ENCODE measurements around the gene SERGEF. TPM values are rescaled to one million over a fixed set of nuclear protein-coding genes. Genes with fewer than 3 reads are reported as not detected.

SERGEF gene
- total RNA-seq, 4 donors from 2014 or later = 11.8 to 34.7 (median 24.5) TPM

DNA sequence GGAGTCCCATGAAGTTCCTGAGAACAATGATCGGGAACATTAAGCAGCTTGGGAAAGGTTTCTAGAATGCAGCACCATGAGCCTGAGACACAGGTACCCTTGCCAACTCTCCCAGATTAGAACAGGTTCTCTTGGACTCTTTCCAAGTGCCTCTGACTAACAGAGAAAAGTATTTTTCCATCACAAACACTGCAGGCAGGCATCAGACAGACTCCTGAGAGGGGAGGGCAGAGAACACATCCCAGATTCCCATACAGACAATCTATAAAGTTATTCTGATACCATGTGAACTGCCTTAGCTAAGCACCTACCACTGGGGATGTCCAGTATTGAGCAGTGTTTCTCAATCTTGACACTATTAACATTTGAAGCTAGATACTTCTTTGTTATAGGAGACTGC lies 27.3 kb downstream of the SERGEF start:
- no peaks in the 10 kb centered on the region for H3K9me3 ChIP-seq
- in situ Hi-C loops (cut with MboI; ENCODE audit: low sequenced_read_pairs in 4 of 4) = loop anchor here in 3 of 4 donors (10.0 kb wide), 2 partner anchors 251 to 391 kb away; partner anchors contain the start of gene KCNC1 (in 1 of the 3)
- peak overlapping the region; percentile 54 to 78 (median 72) for H3K27ac ChIP-seq
- intact Hi-C loops (cut with DNase I; ENCODE audit: low total_unique reads) = no loop called here
- H3K4me3 ChIP-seq = no peak overlapping the region
- TF ChIP-seq, protein P1, sequence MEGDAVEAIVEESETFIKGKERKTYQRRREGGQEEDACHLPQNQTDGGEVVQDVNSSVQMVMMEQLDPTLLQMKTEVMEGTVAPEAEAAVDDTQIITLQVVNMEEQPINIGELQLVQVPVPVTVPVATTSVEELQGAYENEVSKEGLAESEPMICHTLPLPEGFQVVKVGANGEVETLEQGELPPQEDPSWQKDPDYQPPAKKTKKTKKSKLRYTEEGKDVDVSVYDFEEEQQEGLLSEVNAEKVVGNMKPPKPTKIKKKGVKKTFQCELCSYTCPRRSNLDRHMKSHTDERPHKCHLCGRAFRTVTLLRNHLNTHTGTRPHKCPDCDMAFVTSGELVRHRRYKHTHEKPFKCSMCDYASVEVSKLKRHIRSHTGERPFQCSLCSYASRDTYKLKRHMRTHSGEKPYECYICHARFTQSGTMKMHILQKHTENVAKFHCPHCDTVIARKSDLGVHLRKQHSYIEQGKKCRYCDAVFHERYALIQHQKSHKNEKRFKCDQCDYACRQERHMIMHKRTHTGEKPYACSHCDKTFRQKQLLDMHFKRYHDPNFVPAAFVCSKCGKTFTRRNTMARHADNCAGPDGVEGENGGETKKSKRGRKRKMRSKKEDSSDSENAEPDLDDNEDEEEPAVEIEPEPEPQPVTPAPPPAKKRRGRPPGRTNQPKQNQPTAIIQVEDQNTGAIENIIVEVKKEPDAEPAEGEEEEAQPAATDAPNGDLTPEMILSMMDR (IDR thresholded peaks at IDR 0.05 in 4 of 5, conservative IDR thresholded peaks at IDR 0.05 in 1 of 5) = no peak
- no peak for TF ChIP-seq POLR2A (IDR thresholded peaks at IDR 0.05)
- ATAC-seq = peak; percentile 82
- H3K36me3 ChIP-seq = no peaks in the 10 kb centered on the region
- peaks cover 20 to 32% of the 10 kb centered on the region in 2 donors for H3K4me1 ChIP-seq
- H3K27me3 ChIP-seq = no peaks in the 10 kb centered on the region
- peak; percentile 41 to 61 for DNase-seq

DNA sequence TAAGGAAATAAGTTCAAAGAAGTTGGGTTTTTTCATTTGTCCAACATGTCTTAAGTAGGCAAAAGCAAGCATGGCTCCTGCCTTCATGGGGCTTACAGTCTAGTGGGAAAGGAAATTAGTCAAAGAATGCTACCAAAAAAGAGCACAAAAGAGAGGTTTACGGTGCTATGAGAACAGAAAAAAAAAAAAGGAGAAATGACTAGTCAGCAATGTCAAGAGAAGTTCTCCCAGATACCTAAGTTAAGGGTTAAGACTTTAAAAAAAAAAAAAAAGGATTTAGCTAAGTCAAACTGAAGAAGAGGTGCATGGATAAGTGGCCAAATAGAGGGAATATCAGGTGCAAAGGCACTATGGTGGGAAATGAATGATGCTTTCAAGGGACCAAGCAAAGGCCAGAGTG lies 29.3 kb downstream of the SERGEF start:
- Histone ChIP-seq H3K9me3 (no peaks in the 10 kb centered on the region), H3K4me3 (no peak overlapping the region), H3K4me1 (peaks cover 20 to 27% of the 10 kb centered on the region in 2 donors), H3K36me3 (no peaks in the 10 kb centered on the region), H3K27me3 (no peaks in the 10 kb centered on the region), H3K27ac (no peak overlapping the region)
- DNase-seq (no peak), ATAC-seq (no peak)
- intact Hi-C loops (cut with DNase I; ENCODE audit: low total_unique reads) = no loop called here
- no peak for TF ChIP-seq POLR2A (IDR thresholded peaks at IDR 0.05)
- in situ Hi-C loops (cut with MboI; ENCODE audit: low sequenced_read_pairs in 4 of 4) = loop anchor here (5.0 to 10.0 kb wide), 4 partner anchors 249 to 389 kb away; partner anchors contain the start of gene KCNC1 (in 3 of the 4)

DNA sequence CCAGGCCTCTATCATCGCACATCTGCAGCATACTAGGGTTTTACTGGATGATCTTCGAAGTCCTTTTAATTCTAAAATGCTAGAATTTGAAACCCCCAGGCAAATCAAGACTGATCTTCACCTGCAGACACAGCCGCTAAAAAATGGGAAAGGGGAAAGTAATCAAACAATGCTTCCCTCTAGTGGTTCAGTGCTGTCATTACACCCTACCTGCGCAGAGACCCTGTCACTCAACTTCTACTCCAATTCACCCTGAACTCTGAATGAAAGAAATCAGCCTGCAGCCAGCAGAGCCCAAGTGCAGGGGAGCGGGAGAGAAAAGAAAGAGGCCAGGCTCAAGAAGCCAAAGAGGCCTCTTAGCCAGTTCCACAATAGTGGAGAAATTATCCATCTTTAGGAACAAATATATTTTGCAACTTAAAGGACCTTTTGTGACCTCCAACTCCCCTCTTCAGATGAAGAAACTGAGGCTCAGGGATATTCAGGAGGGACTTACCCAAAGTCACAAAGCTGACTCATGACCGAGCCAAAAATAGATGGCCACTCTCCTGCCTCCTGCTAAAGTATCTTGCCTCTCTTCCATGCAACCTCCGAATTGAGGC lies 33.0 kb downstream of the SERGEF start:
- peak; percentile 34 to 66 for ATAC-seq
- Histone ChIP-seq H3K36me3 (no peaks in the 10 kb centered on the region), H3K4me1 (peaks cover 2 to 7% of the 10 kb centered on the region in 2 donors), H3K4me3 (no peak overlapping the region), H3K9me3 (no peaks in the 10 kb centered on the region), H3K27ac (no peak overlapping the region), H3K27me3 (no peaks in the 10 kb centered on the region)
- no peak for DNase-seq
- in situ Hi-C loops (cut with MboI; ENCODE audit: low sequenced_read_pairs in 4 of 4) (loop anchor here (5.0 to 10.0 kb wide), 7 partner anchors 125 to 385 kb away; partner anchors contain the start of gene KCNC1 (in 4 of the 4)), intact Hi-C loops (cut with DNase I; ENCODE audit: low total_unique reads) (loop anchor here (1.0 to 5.0 kb wide), 4 partner anchors 123 to 381 kb away; no protein-coding TSS in a partner anchor)
- TF ChIP-seq POLR2A (IDR thresholded peaks at IDR 0.05) = no peak
- TF ChIP-seq, protein P1 (IDR thresholded peaks at IDR 0.05 in 4 of 5, conservative IDR thresholded peaks at IDR 0.05 in 1 of 5) = peak; percentile 77 to 94 (median 91)

- intact Hi-C loops (cut with DNase I; ENCODE audit: low total_unique reads) = loop anchor here (1.0 to 5.0 kb wide), 5 partner anchors 121 to 380 kb away; no protein-coding TSS in a partner anchor
- H3K9me3 ChIP-seq = no peaks in the 10 kb centered on the region
- no peaks in the 10 kb centered on the region for H3K36me3 ChIP-seq
- peak; percentile 81 to 88 for ATAC-seq
- no peak for TF ChIP-seq POLR2A (IDR thresholded peaks at IDR 0.05)
- TF ChIP-seq, protein P1 (IDR thresholded peaks at IDR 0.05 in 4 of 5, conservative IDR thresholded peaks at IDR 0.05 in 1 of 5) = peak; percentile 65 to 80 (median 73)
- H3K4me1 ChIP-seq = peaks cover 0 to 5% of the 10 kb centered on the region in 2 donors
- H3K27me3 ChIP-seq = no peaks in the 10 kb centered on the region
- H3K27ac ChIP-seq = no peak overlapping the region
- H3K4me3 ChIP-seq = no peak overlapping the region
- in situ Hi-C loops (cut with MboI; ENCODE audit: low sequenced_read_pairs in 4 of 4) = loop anchor here (5.0 to 10.0 kb wide), 5 partner anchors 124 to 384 kb away; partner anchors contain the start of gene KCNC1 (in 1 of the 4)
- peak; percentile 12 to 68 for DNase-seq
Observed at GRCh38 chr11:17978553-17979287, 34.1 kb downstream of the SERGEF start.

DNA sequence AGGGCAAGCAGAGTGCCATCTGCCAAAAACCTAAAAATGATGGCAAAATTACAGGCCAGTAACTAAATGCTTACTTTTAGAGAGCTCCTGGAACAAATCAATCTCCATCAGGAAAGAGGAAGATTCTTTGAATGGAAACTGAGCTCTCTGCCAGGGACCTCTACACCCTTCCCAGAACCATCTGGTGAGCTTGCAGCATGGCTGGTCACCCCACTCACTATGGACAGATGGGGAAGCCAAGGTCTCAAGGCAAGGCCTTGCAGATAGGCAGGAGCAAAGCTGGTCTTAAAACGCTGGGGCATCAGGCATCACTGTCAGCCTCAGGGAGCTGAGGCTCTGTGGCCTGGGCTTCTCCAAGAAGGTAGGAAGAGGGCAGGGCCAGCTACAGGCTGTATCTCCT lies 36.2 kb downstream of the SERGEF start:
- H3K36me3 ChIP-seq = no peaks in the 10 kb centered on the region
- no peaks in the 10 kb centered on the region for H3K27me3 ChIP-seq
- peaks cover 0 to 5% of the 10 kb centered on the region in 2 donors for H3K4me1 ChIP-seq
- DNase-seq = no peak
- intact Hi-C loops (cut with DNase I; ENCODE audit: low total_unique reads) = loop anchor here (5.0 kb wide), 1 partner anchor 119 kb away; no protein-coding TSS in a partner anchor
- in situ Hi-C loops (cut with MboI; ENCODE audit: low sequenced_read_pairs in 4 of 4) = loop anchor here (5.0 to 10.0 kb wide), 5 partner anchors 122 to 382 kb away; partner anchors contain the start of gene KCNC1 (in 1 of the 4)
- no peak overlapping the region for H3K4me3 ChIP-seq
- no peak overlapping the region for H3K27ac ChIP-seq
- no peaks in the 10 kb centered on the region for H3K9me3 ChIP-seq
- TF ChIP-seq, protein P1 (IDR thresholded peaks at IDR 0.05 in 4 of 5, conservative IDR thresholded peaks at IDR 0.05 in 1 of 5) = no peak
- TF ChIP-seq POLR2A (IDR thresholded peaks at IDR 0.05) = no peak
- ATAC-seq = no peak
